ENCODE results near the gene IWS1. TPM values are rescaled to one million over a fixed set of nuclear protein-coding genes. Genes with fewer than 3 reads are reported as not detected.

IWS1 gene
- total RNA-seq, 1 experiment from 2014 or later, result 46.6 TPM

DNA sequence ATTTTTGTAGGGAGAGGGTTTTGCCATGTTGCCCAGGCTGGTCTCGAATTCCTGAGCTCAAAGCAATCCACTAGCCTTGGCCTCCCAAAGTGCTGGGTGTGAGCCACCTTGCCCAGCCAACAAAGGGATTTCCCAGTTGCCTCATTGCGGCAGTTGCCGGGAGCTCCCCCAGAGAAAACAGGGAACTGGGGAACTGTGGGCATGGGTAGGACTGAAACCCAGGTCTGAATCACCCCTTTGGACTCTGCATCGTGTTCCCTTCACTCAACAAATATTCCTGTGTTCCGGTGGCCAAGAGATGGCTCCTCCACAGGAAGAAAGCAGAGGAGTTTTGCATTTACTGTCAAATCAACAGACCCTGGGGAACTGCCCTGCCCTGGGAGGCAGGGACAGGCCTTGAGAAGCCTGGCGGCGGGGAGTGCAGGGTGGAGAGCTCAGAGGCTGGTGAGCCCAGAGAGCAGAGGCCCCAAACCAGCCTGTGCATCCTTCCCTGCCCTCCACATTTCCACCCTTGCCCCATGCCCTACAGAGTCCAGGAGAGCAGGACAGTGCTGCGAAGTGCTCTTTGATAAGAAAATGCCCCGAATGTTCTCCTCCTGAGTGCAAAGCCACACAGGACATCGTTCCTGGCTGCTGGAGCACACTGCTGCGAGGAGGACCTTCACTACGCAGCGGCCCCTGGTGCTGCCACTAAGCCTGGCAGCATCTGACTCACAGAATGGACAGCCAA is 34.1 kb upstream of the IWS1 start:
- H3K4me1 ChIP-seq (ENCODE audit: control insufficient read depth in 1 of 2, insufficient read depth in 2 of 2, low read length in 2 of 2), result no peaks in the 10 kb centered on the region
- H3K9ac ChIP-seq (ENCODE audit: low read length), result no peak overlapping the region
- H4K20me1 ChIP-seq (ENCODE audit: insufficient read depth), result no peaks in the 10 kb centered on the region
- TF ChIP-seq ZFX (IDR thresholded peaks at IDR 0.05) (no peak), FOSL1 (IDR thresholded peaks at IDR 0.05; ENCODE audit: low read depth) (no peak), ZNF274 (IDR thresholded peaks at IDR 0.05; ENCODE audit: low read depth, low read length) (no peak), CBX3 (IDR thresholded peaks at IDR 0.05; ENCODE audit: low read depth) (no peak), SRF (IDR thresholded peaks at IDR 0.05; ENCODE audit: low read depth) (no peak), POLR2AphosphoS5 (IDR thresholded peaks at IDR 0.05; ENCODE audit: low read depth, low read length) (no peak), POLR2A (IDR thresholded peaks at IDR 0.05; ENCODE audit: borderline replicate concordance, extremely low read depth, insufficient read depth, insufficient read length) (no peak), TCF7L2 (IDR thresholded peaks at IDR 0.05; ENCODE audit: borderline replicate concordance, extremely low read depth, insufficient read depth, insufficient read length) (no peak), EGR1 (IDR thresholded peaks at IDR 0.05; ENCODE audit: low read depth) (no peak), SP1 (IDR thresholded peaks at IDR 0.05; ENCODE audit: low read depth) (no peak), RAD21 (IDR thresholded peaks at IDR 0.05; ENCODE audit: low read depth) (no peak)
- TF ChIP-seq, protein P1, sequence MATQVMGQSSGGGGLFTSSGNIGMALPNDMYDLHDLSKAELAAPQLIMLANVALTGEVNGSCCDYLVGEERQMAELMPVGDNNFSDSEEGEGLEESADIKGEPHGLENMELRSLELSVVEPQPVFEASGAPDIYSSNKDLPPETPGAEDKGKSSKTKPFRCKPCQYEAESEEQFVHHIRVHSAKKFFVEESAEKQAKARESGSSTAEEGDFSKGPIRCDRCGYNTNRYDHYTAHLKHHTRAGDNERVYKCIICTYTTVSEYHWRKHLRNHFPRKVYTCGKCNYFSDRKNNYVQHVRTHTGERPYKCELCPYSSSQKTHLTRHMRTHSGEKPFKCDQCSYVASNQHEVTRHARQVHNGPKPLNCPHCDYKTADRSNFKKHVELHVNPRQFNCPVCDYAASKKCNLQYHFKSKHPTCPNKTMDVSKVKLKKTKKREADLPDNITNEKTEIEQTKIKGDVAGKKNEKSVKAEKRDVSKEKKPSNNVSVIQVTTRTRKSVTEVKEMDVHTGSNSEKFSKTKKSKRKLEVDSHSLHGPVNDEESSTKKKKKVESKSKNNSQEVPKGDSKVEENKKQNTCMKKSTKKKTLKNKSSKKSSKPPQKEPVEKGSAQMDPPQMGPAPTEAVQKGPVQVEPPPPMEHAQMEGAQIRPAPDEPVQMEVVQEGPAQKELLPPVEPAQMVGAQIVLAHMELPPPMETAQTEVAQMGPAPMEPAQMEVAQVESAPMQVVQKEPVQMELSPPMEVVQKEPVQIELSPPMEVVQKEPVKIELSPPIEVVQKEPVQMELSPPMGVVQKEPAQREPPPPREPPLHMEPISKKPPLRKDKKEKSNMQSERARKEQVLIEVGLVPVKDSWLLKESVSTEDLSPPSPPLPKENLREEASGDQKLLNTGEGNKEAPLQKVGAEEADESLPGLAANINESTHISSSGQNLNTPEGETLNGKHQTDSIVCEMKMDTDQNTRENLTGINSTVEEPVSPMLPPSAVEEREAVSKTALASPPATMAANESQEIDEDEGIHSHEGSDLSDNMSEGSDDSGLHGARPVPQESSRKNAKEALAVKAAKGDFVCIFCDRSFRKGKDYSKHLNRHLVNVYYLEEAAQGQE (IDR thresholded peaks at IDR 0.05; ENCODE audit: low read depth), result no peak
- TF ChIP-seq, protein P2, sequence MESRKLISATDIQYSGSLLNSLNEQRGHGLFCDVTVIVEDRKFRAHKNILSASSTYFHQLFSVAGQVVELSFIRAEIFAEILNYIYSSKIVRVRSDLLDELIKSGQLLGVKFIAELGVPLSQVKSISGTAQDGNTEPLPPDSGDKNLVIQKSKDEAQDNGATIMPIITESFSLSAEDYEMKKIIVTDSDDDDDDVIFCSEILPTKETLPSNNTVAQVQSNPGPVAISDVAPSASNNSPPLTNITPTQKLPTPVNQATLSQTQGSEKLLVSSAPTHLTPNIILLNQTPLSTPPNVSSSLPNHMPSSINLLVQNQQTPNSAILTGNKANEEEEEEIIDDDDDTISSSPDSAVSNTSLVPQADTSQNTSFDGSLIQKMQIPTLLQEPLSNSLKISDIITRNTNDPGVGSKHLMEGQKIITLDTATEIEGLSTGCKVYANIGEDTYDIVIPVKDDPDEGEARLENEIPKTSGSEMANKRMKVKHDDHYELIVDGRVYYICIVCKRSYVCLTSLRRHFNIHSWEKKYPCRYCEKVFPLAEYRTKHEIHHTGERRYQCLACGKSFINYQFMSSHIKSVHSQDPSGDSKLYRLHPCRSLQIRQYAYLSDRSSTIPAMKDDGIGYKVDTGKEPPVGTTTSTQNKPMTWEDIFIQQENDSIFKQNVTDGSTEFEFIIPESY (IDR thresholded peaks at IDR 0.05; ENCODE audit: extremely low read depth, insufficient replicate concordance, low read length), result no peak
- TF ChIP-seq, protein P3, sequence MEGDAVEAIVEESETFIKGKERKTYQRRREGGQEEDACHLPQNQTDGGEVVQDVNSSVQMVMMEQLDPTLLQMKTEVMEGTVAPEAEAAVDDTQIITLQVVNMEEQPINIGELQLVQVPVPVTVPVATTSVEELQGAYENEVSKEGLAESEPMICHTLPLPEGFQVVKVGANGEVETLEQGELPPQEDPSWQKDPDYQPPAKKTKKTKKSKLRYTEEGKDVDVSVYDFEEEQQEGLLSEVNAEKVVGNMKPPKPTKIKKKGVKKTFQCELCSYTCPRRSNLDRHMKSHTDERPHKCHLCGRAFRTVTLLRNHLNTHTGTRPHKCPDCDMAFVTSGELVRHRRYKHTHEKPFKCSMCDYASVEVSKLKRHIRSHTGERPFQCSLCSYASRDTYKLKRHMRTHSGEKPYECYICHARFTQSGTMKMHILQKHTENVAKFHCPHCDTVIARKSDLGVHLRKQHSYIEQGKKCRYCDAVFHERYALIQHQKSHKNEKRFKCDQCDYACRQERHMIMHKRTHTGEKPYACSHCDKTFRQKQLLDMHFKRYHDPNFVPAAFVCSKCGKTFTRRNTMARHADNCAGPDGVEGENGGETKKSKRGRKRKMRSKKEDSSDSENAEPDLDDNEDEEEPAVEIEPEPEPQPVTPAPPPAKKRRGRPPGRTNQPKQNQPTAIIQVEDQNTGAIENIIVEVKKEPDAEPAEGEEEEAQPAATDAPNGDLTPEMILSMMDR (IDR thresholded peaks at IDR 0.05 in 2 of 3, conservative IDR thresholded peaks at IDR 0.05 in 1 of 3; ENCODE audit: borderline replicate concordance in 1 of 3, insufficient read depth in 1 of 3, low read depth in 2 of 3, low read length in 2 of 3), result no peak
- H3K9me3 ChIP-seq (ENCODE audit: control insufficient read depth in 1 of 2, insufficient read depth in 1 of 2, low read depth in 1 of 2, low read length in 2 of 2), result no peaks in the 10 kb centered on the region
- intact Hi-C loops (cut with micrococcal nuclease), result no loop called here
- no peak overlapping the region for H3K4me2 ChIP-seq (ENCODE audit: low read length)
- ChIA-PET POLR2A (no interaction called here), RAD21 (ENCODE audit: low non-redundant PET in 1 of 2, low total read pairs in 2 of 2, uncharacterized antibody in 2 of 2, unreplicated experiment in 2 of 2) (no interaction called here), CTCF (no interaction called here)
- no peak overlapping the region for H3K27ac ChIP-seq (ENCODE audit: low read depth, low read length)
- H3K9me2 ChIP-seq (ENCODE audit: insufficient read depth), result no peaks in the 10 kb centered on the region
- no peak overlapping the region for H3K4me3 ChIP-seq (replicated peaks in 1 of 2; ENCODE audit: low read depth in 1 of 2, low read length in 2 of 2)
- peaks cover 8% of the 10 kb centered on the region; the same call in 1 of the 2 replicates for H3K27me3 ChIP-seq (ENCODE audit: insufficient read depth, low read length)
- DNase-seq (ENCODE audit: low read depth, low spot score) (no peak), ATAC-seq (no peak)
- no TSS peak for BruUV-seq (replicated peaks)
- no peak overlapping the region for H2AFZ ChIP-seq (ENCODE audit: low read depth, low read length, poor library complexity, severe bottlenecking)
- H3K36me3 ChIP-seq (ENCODE audit: control insufficient read depth in 1 of 2, insufficient read depth in 2 of 2, low read length in 2 of 2), result no peaks in the 10 kb centered on the region
- no peaks in the 10 kb centered on the region for H3K79me2 ChIP-seq (ENCODE audit: insufficient read depth, low read length)

All from HCT116 (cell line).